ENCODE results near the gene VENTX. TPM values are rescaled to one million over a fixed set of nuclear protein-coding genes. Genes with fewer than 3 reads are reported as not detected.

VENTX gene
- total and polyA plus RNA-seq, 10 of the 15 experiments (the other 5 are each of a cell fraction or from before 2014, with no cell fraction given), result 0.05 TPM; not detected in 9

DNA sequence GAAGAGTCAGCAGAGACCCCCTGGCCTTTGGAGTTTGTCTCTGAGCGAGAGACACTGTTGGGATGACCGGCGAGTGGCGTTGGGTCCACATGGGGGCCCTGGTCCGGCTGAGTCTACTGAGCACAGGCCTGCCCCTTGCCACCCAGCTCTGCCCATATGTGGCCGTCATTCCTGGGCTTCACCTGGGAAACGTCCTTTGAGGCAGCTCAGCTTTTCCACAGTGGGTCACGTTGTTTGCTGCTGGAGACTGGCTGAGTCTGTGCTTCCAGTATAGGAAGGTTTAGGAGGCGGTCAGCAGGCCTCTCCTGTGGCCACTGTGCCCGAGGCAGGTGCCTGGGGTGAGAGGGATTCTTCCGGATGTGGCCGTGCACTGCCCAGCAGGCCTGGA is 21.9 kb downstream of the VENTX start:
- in situ Hi-C loops (cut with MboI) (no loop called here), intact Hi-C loops (cut with micrococcal nuclease; ENCODE audit: unreplicated experiment) (no loop called here)
- no TSS peak for BruUV-seq (replicated peaks)
- Histone ChIP-seq H3K9me3 (replicated peaks; ENCODE audit: control insufficient read depth, insufficient read depth, low read length) (no peaks in the 10 kb centered on the region), H4K20me1 (ENCODE audit: control insufficient read depth, insufficient read depth) (no peaks in the 10 kb centered on the region), H3K79me2 (ENCODE audit: control insufficient read depth, insufficient read depth, low read length) (no peaks in the 10 kb centered on the region), H2AFZ (ENCODE audit: control insufficient read depth, low read depth, low read length) (no peak overlapping the region), H3K9ac (ENCODE audit: control insufficient read depth, insufficient read depth, low read length) (no peak overlapping the region), H3K27me3 (replicated peaks in 1 of 2; ENCODE audit: control insufficient read depth in 2 of 2, insufficient read depth in 2 of 2, low read length in 1 of 2) (no peaks in the 10 kb centered on the region), H3K4me1 (ENCODE audit: control insufficient read depth, insufficient read depth, low read length) (peaks cover 30% of the 10 kb centered on the region), H3K27ac (ENCODE audit: control insufficient read depth, insufficient read depth) (no peak overlapping the region), H3K4me2 (ENCODE audit: control insufficient read depth, insufficient read depth) (no peak overlapping the region), H3K4me3 (no peak overlapping the region), H3K36me3 (ENCODE audit: control insufficient read depth in 2 of 2, insufficient read depth in 2 of 2, low read length in 1 of 2) (peaks cover 0 to 1% of the 10 kb centered on the region in 2 experiments; a peak in 1 of 4 replicates)
- POLR2A ChIA-PET, result no interaction called here
- SMC1A ChIA-PET (ENCODE audit: uncharacterized antibody, unreplicated experiment), result interaction anchor here (1.5 kb wide), 1 partner anchor 70 kb away, joined by 4 read pairs; no protein-coding TSS in a partner anchor
- FAIRE-seq (no peak), DNase-seq (ENCODE audit: low read depth, low spot score) (no peak), ATAC-seq (no peak)
- 65% methylated on average over 12 of the region's 12 CpGs for WGBS (ENCODE audit: insufficient coverage, insufficient replicate concordance, low lambda C conversion rate, missing lambda C conversion rate)
- RAD21 ChIA-PET (ENCODE audit: unreplicated experiment), result no interaction called here
- TF ChIP-seq IKZF2 (IDR thresholded peaks at IDR 0.05) (0 out of 4 replicates have a peak, but pooled peaks of 1 of the 2 experiments have one; percentile 2), PAX5 (IDR thresholded peaks at IDR 0.05; ENCODE audit: borderline replicate concordance, low read depth, low read length) (no peak), SRF (IDR thresholded peaks at IDR 0.05; ENCODE audit: low read depth in 2 of 2, low read length in 2 of 2) (no peak), SMAD5 (IDR thresholded peaks at IDR 0.05; ENCODE audit: low read depth) (no peak)
- TF ChIP-seq, protein P1, sequence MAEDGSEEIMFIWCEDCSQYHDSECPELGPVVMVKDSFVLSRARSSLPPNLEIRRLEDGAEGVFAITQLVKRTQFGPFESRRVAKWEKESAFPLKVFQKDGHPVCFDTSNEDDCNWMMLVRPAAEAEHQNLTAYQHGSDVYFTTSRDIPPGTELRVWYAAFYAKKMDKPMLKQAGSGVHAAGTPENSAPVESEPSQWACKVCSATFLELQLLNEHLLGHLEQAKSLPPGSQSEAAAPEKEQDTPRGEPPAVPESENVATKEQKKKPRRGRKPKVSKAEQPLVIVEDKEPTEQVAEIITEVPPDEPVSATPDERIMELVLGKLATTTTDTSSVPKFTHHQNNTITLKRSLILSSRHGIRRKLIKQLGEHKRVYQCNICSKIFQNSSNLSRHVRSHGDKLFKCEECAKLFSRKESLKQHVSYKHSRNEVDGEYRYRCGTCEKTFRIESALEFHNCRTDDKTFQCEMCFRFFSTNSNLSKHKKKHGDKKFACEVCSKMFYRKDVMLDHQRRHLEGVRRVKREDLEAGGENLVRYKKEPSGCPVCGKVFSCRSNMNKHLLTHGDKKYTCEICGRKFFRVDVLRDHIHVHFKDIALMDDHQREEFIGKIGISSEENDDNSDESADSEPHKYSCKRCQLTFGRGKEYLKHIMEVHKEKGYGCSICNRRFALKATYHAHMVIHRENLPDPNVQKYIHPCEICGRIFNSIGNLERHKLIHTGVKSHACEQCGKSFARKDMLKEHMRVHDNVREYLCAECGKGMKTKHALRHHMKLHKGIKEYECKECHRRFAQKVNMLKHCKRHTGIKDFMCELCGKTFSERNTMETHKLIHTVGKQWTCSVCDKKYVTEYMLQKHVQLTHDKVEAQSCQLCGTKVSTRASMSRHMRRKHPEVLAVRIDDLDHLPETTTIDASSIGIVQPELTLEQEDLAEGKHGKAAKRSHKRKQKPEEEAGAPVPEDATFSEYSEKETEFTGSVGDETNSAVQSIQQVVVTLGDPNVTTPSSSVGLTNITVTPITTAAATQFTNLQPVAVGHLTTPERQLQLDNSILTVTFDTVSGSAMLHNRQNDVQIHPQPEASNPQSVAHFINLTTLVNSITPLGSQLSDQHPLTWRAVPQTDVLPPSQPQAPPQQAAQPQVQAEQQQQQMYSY (CRISPR knock-in tag; IDR thresholded peaks at IDR 0.05), result no peak
- TF ChIP-seq, protein P2, sequence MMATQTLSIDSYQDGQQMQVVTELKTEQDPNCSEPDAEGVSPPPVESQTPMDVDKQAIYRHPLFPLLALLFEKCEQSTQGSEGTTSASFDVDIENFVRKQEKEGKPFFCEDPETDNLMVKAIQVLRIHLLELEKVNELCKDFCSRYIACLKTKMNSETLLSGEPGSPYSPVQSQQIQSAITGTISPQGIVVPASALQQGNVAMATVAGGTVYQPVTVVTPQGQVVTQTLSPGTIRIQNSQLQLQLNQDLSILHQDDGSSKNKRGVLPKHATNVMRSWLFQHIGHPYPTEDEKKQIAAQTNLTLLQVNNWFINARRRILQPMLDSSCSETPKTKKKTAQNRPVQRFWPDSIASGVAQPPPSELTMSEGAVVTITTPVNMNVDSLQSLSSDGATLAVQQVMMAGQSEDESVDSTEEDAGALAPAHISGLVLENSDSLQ (IDR thresholded peaks at IDR 0.05), result no peak
- CTCF ChIA-PET, result interaction anchor here (1.0 kb wide), 1 partner anchor 44 kb away, joined by 3 read pairs; no protein-coding TSS in a partner anchor
